Natural killer cell (primary cell): ENCODE data around the gene ARHGAP44. TPM values are rescaled to one million over a fixed set of nuclear protein-coding genes. Genes with fewer than 3 reads are reported as not detected.

Experiments used
- ATAC-seq, 3 donors: fragments of 150-1000 bp in 2 of 3; fragments of 200-7000 bp in 1 of 3; cut with Tn5 transposase; 1 replicate in 1 of 3; 2 replicates in 2 of 3; pipeline ENCODE4 v1.10.0; 2021; ENCODE audit warnings: mild to moderate bottlenecking in 2 of 3, moderate library complexity in 2 of 3
- DNase-seq, 2 donors: peaks; one replicate each; pipeline versions ENCODE4 v3.0.0 to v3.0.0-alpha.2; 2013 to 2021; ENCODE audit warnings: mixed read lengths in 1 of 2
- H3K27ac ChIP-seq: one replicate; pipeline ENCODE4 v1.5.1; 2013; ENCODE audit warnings: mild to moderate bottlenecking, low read length
- H3K27me3 ChIP-seq: one replicate; pipeline ENCODE4 v1.6.1; 2013; ENCODE audit warnings: low read length; ENCODE audit not compliant: control insufficient read depth, insufficient read depth
- H3K36me3 ChIP-seq: one replicate; pipeline ENCODE4 v1.6.1; 2013; ENCODE audit warnings: low read length; ENCODE audit not compliant: control insufficient read depth, insufficient read depth
- H3K4me1 ChIP-seq: one replicate; pipeline ENCODE4 v1.6.1; 2013; ENCODE audit warnings: low read length; ENCODE audit not compliant: control insufficient read depth, insufficient read depth
- H3K4me3 ChIP-seq: one replicate; pipeline ENCODE4 v1.5.1; 2013; ENCODE audit warnings: low read length
- H3K9me3 ChIP-seq: one replicate; pipeline ENCODE4 v1.6.1; 2013; ENCODE audit warnings: low read length; ENCODE audit not compliant: control insufficient read depth, insufficient read depth
- H3K27ac Mint-ChIP-seq, 2 donors: one replicate each; pipeline ENCODE4 v1.8.0; 2022; ENCODE audit warnings: mild to moderate bottlenecking in 2 of 2, mixed read lengths in 2 of 2, moderate library complexity in 1 of 2
- H3K27me3 Mint-ChIP-seq, 2 donors: one replicate each; pipeline ENCODE4 v1.8.0; 2022; ENCODE audit warnings: low read depth in 2 of 2, mixed read lengths in 2 of 2
- H3K36me3 Mint-ChIP-seq: one replicate; pipeline ENCODE4 v1.8.0; 2022; ENCODE audit warnings: mixed read lengths
- H3K4me1 Mint-ChIP-seq, 2 donors: one replicate each; pipeline ENCODE4 v1.8.0; 2022; ENCODE audit warnings: mixed read lengths in 2 of 2
- H3K4me3 Mint-ChIP-seq: one replicate; pipeline ENCODE4 v1.8.0; 2022; ENCODE audit warnings: mild to moderate bottlenecking, moderate library complexity, mixed read lengths
- H3K9me3 Mint-ChIP-seq, 2 donors: one replicate each; pipeline ENCODE4 v1.8.0; 2022; ENCODE audit warnings: mixed read lengths in 2 of 2
- CTCF ChIP-seq: fragments of 200-600 bp; IDR thresholded peaks from one replicate; pipeline ENCODE4 v1.8.0; 2022; ENCODE audit warnings: antibody characterized with exemption
- WGBS: methylation state at CpG from one replicate; pipeline ENCODE4 v1.1.7; 2013; ENCODE audit warnings: missing lambda C conversion rate; ENCODE audit not compliant: insufficient coverage; 5-methylcytosine and 5-hydroxymethylcytosine counted together
- intact Hi-C: fragments of 100-400 bp; cut with micrococcal nuclease; formaldehyde crosslinking; loops from one replicate; pipeline ENCODE4 v1.14.2; 2022
- total RNA-seq, 4 donors: library from RNA; stranded (reverse); fragments of 120-200 nt in 1 of 4; gene quantifications; one replicate each; pipeline versions ENCODE4 v1.2.3 to v1.2.4, GENCODE V29; 2013 to 2022

Gene ARHGAP44
- total RNA-seq, 3 donors from 2014 or later (not counting 1 experiment from before 2014, with no cell fraction given) = not detected

GRCh38 chr17:12812877-12813276, 23.6 kb downstream of the ARHGAP44 start:
- ATAC-seq = no peak
- no peaks in the 10 kb centered on the region for H3K27me3 ChIP-seq
- H3K9me3 ChIP-seq = peaks cover 3% of the 10 kb centered on the region
- no peaks in the 10 kb centered on the region for H3K36me3 ChIP-seq
- no peak overlapping the region for H3K27ac ChIP-seq
- no peak overlapping the region for H3K4me3 ChIP-seq
- Mint-ChIP-seq H3K4me1 (no peaks in the 10 kb centered on the region), H3K36me3 (no peaks in the 10 kb centered on the region), H3K4me3 (no peak overlapping the region), H3K9me3 (peaks cover 7 to 14% of the 10 kb centered on the region in 2 donors), H3K27me3 (no peaks in the 10 kb centered on the region), H3K27ac (no peak overlapping the region)
- intact Hi-C loops = no loop called here
- no peak for TF ChIP-seq CTCF
- WGBS = 59% methylated on average over 3 of the region's 5 CpGs
- H3K4me1 ChIP-seq = no peaks in the 10 kb centered on the region
- no peak for DNase-seq

GRCh38 chr17:12813664-12814063, 24.4 kb downstream of the ARHGAP44 start:
- Histone ChIP-seq H3K27ac (no peak overlapping the region), H3K9me3 (no peaks in the 10 kb centered on the region), H3K36me3 (no peaks in the 10 kb centered on the region), H3K4me3 (no peak overlapping the region), H3K4me1 (no peaks in the 10 kb centered on the region), H3K27me3 (no peaks in the 10 kb centered on the region)
- Mint-ChIP-seq H3K9me3 (peaks cover 7 to 14% of the 10 kb centered on the region in 2 donors), H3K36me3 (no peaks in the 10 kb centered on the region), H3K27ac (no peak overlapping the region), H3K4me3 (no peak overlapping the region), H3K4me1 (no peaks in the 10 kb centered on the region), H3K27me3 (no peaks in the 10 kb centered on the region)
- WGBS = 88% methylated on average over 8 of the region's 9 CpGs
- intact Hi-C loops = no loop called here
- no peak for TF ChIP-seq CTCF
- DNase-seq (no peak), ATAC-seq (no peak)

GRCh38 chr17:12814718-12815117, 25.4 kb downstream of the ARHGAP44 start:
- Histone ChIP-seq H3K4me3 (no peak overlapping the region), H3K36me3 (no peaks in the 10 kb centered on the region), H3K9me3 (no peaks in the 10 kb centered on the region), H3K4me1 (no peaks in the 10 kb centered on the region), H3K27ac (no peak overlapping the region), H3K27me3 (no peaks in the 10 kb centered on the region)
- H3K4me1 Mint-ChIP-seq = no peaks in the 10 kb centered on the region
- H3K36me3 Mint-ChIP-seq = no peaks in the 10 kb centered on the region
- no peak for DNase-seq
- ATAC-seq = no peak
- no peaks in the 10 kb centered on the region for H3K27me3 Mint-ChIP-seq
- peaks cover 5 to 7% of the 10 kb centered on the region in 2 donors for H3K9me3 Mint-ChIP-seq
- WGBS = 88% methylated on average over 1 of the region's 2 CpGs
- no peak overlapping the region for H3K4me3 Mint-ChIP-seq
- no peak for TF ChIP-seq CTCF
- intact Hi-C loops = no loop called here
- H3K27ac Mint-ChIP-seq = no peak overlapping the region

GRCh38 chr17:12815642-12816141, 26.4 kb downstream of the ARHGAP44 start:
- no peak overlapping the region for H3K27ac Mint-ChIP-seq

More at GRCh38 chr17:12815642-12816141, 26.4 kb downstream of the ARHGAP44 start:
- Histone ChIP-seq H3K36me3 (no peaks in the 10 kb centered on the region), H3K27ac (no peak overlapping the region), H3K4me3 (no peak overlapping the region), H3K4me1 (no peaks in the 10 kb centered on the region), H3K9me3 (no peaks in the 10 kb centered on the region), H3K27me3 (no peaks in the 10 kb centered on the region)
- no peak for TF ChIP-seq CTCF
- Mint-ChIP-seq H3K27me3 (no peaks in the 10 kb centered on the region), H3K9me3 (peaks cover 5 to 10% of the 10 kb centered on the region in 2 donors), H3K4me1 (no peaks in the 10 kb centered on the region), H3K4me3 (no peak overlapping the region), H3K36me3 (no peaks in the 10 kb centered on the region)
- ATAC-seq = no peak
- intact Hi-C loops = no loop called here
- DNase-seq = no peak
- 31% methylated on average over 2 of the region's 3 CpGs for WGBS
